Neuronal stem cell (in vitro differentiated cells): ENCODE results near the gene TIMM21.

Experiments
- DNase-seq: peaks from one replicate; pipeline ENCODE4 v3.0.0-alpha.2; 2013; ENCODE audit warnings: low spot score
- H2AFZ ChIP-seq: one replicate; pipeline ENCODE4 v1.6.1; 2013; ENCODE audit warnings: mild to moderate bottlenecking, low read length, inconsistent platforms
- H2AK5ac ChIP-seq: 2 replicates; pipeline ENCODE4 v1.6.1; 2013; ENCODE audit warnings: low read depth, mild to moderate bottlenecking, inconsistent platforms, low read length, moderate library complexity, mixed read lengths
- H2BK120ac ChIP-seq: 2 replicates; pipeline ENCODE4 v1.6.1; 2013; ENCODE audit warnings: low read depth, mild to moderate bottlenecking, inconsistent platforms, low read length, moderate library complexity, mixed read lengths
- H2BK12ac ChIP-seq: one replicate; pipeline ENCODE4 v1.6.1; 2013; ENCODE audit warnings: low read length, inconsistent platforms
- H2BK15ac ChIP-seq: 2 replicates; pipeline ENCODE4 v1.6.1; 2013; ENCODE audit warnings: mild to moderate bottlenecking, low read length, inconsistent platforms, mixed read lengths
- H2BK5ac ChIP-seq: one replicate; pipeline ENCODE4 v1.6.1; 2013; ENCODE audit warnings: inconsistent platforms, mild to moderate bottlenecking, low read length, moderate library complexity
- H3K14ac ChIP-seq: one replicate; pipeline ENCODE4 v1.6.1; 2013; ENCODE audit warnings: low read length, inconsistent platforms
- H3K18ac ChIP-seq: 2 replicates; pipeline ENCODE4 v1.6.1; 2013; ENCODE audit warnings: low read length, inconsistent platforms
- H3K23ac ChIP-seq: 2 replicates; pipeline ENCODE4 v1.6.1; 2013; ENCODE audit warnings: low read depth, mild to moderate bottlenecking, mixed read lengths, low read length, inconsistent platforms; ENCODE audit not compliant: poor library complexity
- H3K27ac ChIP-seq: replicated peaks from 3 replicates; pipeline ENCODE4 v1.5.1; 2013; ENCODE audit warnings: low read length, inconsistent platforms
- H3K27me3 ChIP-seq, 3 experiments: 2 replicates each; pipeline ENCODE4 v1.6.1; 2013; ENCODE audit warnings: low read length in 3 of 3, mild to moderate bottlenecking in 2 of 3, inconsistent platforms in 1 of 3, low read depth in 1 of 3, mixed read lengths in 1 of 3, moderate library complexity in 1 of 3; ENCODE audit not compliant: control insufficient read depth in 3 of 3, insufficient read depth in 3 of 3
- H3K36me3 ChIP-seq, 2 donors: replicated peaks in 1 of 2; 2 replicates each; pipeline ENCODE4 v1.6.1; 2013; ENCODE audit warnings: low read length in 2 of 2; ENCODE audit not compliant: control insufficient read depth in 2 of 2, insufficient read depth in 2 of 2
- H3K4ac ChIP-seq: 2 replicates; pipeline ENCODE4 v1.6.1; 2013; ENCODE audit warnings: inconsistent platforms, mild to moderate bottlenecking, low read length, moderate library complexity
- H3K4me1 ChIP-seq, 2 donors: 1 replicate in 1 of 2; 2 replicates in 1 of 2; pipeline ENCODE4 v1.6.1; 2013; ENCODE audit warnings: low read length in 2 of 2, low read depth in 1 of 2; ENCODE audit not compliant: control insufficient read depth in 2 of 2, insufficient read depth in 1 of 2
- H3K4me2 ChIP-seq: one replicate; pipeline ENCODE4 v1.6.1; 2013; ENCODE audit warnings: mild to moderate bottlenecking, low read length, inconsistent platforms; ENCODE audit not compliant: insufficient read depth, poor library complexity, severe bottlenecking
- H3K4me3 ChIP-seq, 2 donors: 2 replicates each; pipeline ENCODE4 v1.5.1; 2013; ENCODE audit warnings: low read length in 2 of 2, mild to moderate bottlenecking in 2 of 2, inconsistent platforms in 1 of 2, moderate library complexity in 1 of 2
- H3K79me1 ChIP-seq: one replicate; pipeline ENCODE4 v1.6.1; 2013; ENCODE audit warnings: low read depth, mild to moderate bottlenecking, inconsistent platforms, low read length, moderate library complexity
- H3K9ac ChIP-seq: one replicate; pipeline ENCODE4 v1.6.1; 2013; ENCODE audit warnings: mild to moderate bottlenecking, low read depth, low read length, inconsistent platforms; ENCODE audit not compliant: poor library complexity
- H3K9me3 ChIP-seq, 2 donors: replicated peaks in 1 of 2; 2 replicates each; pipeline versions ENCODE3 to v1.6.1; 2013; ENCODE audit warnings: low read length in 2 of 2, mild to moderate bottlenecking in 2 of 2, inconsistent platforms in 1 of 2, low read depth in 1 of 2, mixed read lengths in 1 of 2, moderate library complexity in 1 of 2; ENCODE audit not compliant: control insufficient read depth in 2 of 2, insufficient read depth in 1 of 2
- H4K8ac ChIP-seq: one replicate; pipeline ENCODE4 v1.6.1; 2013; ENCODE audit warnings: low read depth, mild to moderate bottlenecking, inconsistent platforms, low read length, moderate library complexity
- H4K91ac ChIP-seq: one replicate; pipeline ENCODE4 v1.6.1; 2013; ENCODE audit warnings: low read length, low read depth, mild to moderate bottlenecking, inconsistent platforms; ENCODE audit not compliant: poor library complexity
- WGBS, 2 donors: extraction: QIAGEN DNeasy Blood & Tissue Kit; methylation state at CpG; one replicate each; pipeline ENCODE4 v1.1.7; 2013; ENCODE audit warnings: missing lambda C conversion rate in 2 of 2, mixed read lengths in 1 of 2; ENCODE audit not compliant: insufficient read length in 2 of 2, insufficient replicate concordance in 1 of 2; ENCODE audit errors: extremely low coverage in 2 of 2; 5-methylcytosine and 5-hydroxymethylcytosine counted together

The TIMM21 gene

GRCh38 chr18:74191577-74191976 is 43.3 kb downstream of the TIMM21 start:
- Histone ChIP-seq H2AFZ (no peak overlapping the region), H2BK120ac (no peak overlapping the region), H3K36me3 (no peaks in the 10 kb centered on the region), H3K14ac (no peak overlapping the region), H2BK5ac (no peak overlapping the region), H3K18ac (no peak overlapping the region), H3K4ac (no peak overlapping the region), H3K27me3 (peaks cover 0 to 7% (median 0%) of the 10 kb centered on the region in 3 experiments), H2BK12ac (no peak overlapping the region), H4K8ac (no peak overlapping the region), H2AK5ac (no peak overlapping the region), H3K4me1 (peaks cover 0 to 2% of the 10 kb centered on the region in 2 donors), H3K27ac (no peak overlapping the region), H3K23ac (peak overlapping the region; percentile 75), H3K9ac (no peak overlapping the region), H2BK15ac (no peak overlapping the region), H3K9me3 (no peaks in the 10 kb centered on the region), H4K91ac (no peak overlapping the region), H3K79me1 (no peaks in the 10 kb centered on the region), H3K4me3 (no peak overlapping the region), H3K4me2 (no peak overlapping the region)
- DNase-seq, result no peak
- no CpG with 5 or more reads among the region's 14 CpGs for WGBS, 2 donors

- Histone ChIP-seq H2AFZ (no peak overlapping the region), H2BK5ac (no peak overlapping the region), H3K4me1 (peaks cover 0 to 2% of the 10 kb centered on the region in 2 donors), H3K27me3 (peaks cover 0 to 9% (median 0%) of the 10 kb centered on the region in 3 experiments), H3K14ac (no peak overlapping the region), H3K9ac (no peak overlapping the region), H3K18ac (no peak overlapping the region), H3K4me3 (no peak overlapping the region), H4K8ac (no peak overlapping the region), H2BK12ac (no peak overlapping the region), H2AK5ac (peak overlapping the region; percentile 50), H3K27ac (no peak overlapping the region), H4K91ac (no peak overlapping the region), H3K23ac (no peak overlapping the region), H2BK15ac (no peak overlapping the region), H3K4me2 (no peak overlapping the region), H3K79me1 (no peaks in the 10 kb centered on the region), H2BK120ac (no peak overlapping the region), H3K4ac (no peak overlapping the region), H3K36me3 (no peaks in the 10 kb centered on the region), H3K9me3 (no peaks in the 10 kb centered on the region)
- no peak for DNase-seq
- WGBS, 2 donors, result no CpG with 5 or more reads among the region's 3 CpGs
Measured at GRCh38 chr18:74194691-74195090, 46.4 kb downstream of the TIMM21 start.

- Histone ChIP-seq H3K36me3 (no peaks in the 10 kb centered on the region), H2BK15ac (no peak overlapping the region), H2BK120ac (no peak overlapping the region), H3K27me3 (peaks cover 0 to 7% (median 0%) of the 10 kb centered on the region in 3 experiments), H3K4ac (no peak overlapping the region), H2AK5ac (no peak overlapping the region), H2BK5ac (no peak overlapping the region), H2BK12ac (no peak overlapping the region), H3K4me1 (peaks cover 0 to 2% of the 10 kb centered on the region in 2 donors), H2AFZ (peak overlapping the region; percentile 64), H4K8ac (no peak overlapping the region), H3K4me3 (no peak overlapping the region), H3K79me1 (no peaks in the 10 kb centered on the region), H3K23ac (no peak overlapping the region), H4K91ac (no peak overlapping the region), H3K27ac (no peak overlapping the region), H3K4me2 (peak overlapping the region; percentile 32), H3K18ac (no peak overlapping the region), H3K14ac (no peak overlapping the region), H3K9me3 (no peaks in the 10 kb centered on the region), H3K9ac (no peak overlapping the region)
- peak; percentile 46 for DNase-seq
- no CpG with 5 or more reads among the region's 9 CpGs for WGBS, 2 donors
Measured at GRCh38 chr18:74196220-74197119, 48.1 kb downstream of the TIMM21 start.

GRCh38 chr18:74197705-74198341 is 49.5 kb downstream of the TIMM21 start:
- Histone ChIP-seq H3K4me2 (no peak overlapping the region), H2BK12ac (peak overlapping the region; percentile 97)

More at GRCh38 chr18:74197705-74198341, 49.5 kb downstream of the TIMM21 start:
- Histone ChIP-seq H3K27ac (no peak overlapping the region), H4K8ac (peak overlapping the region; percentile 84), H3K4ac (no peak overlapping the region), H2BK15ac (peak overlapping the region; percentile 79), H2BK5ac (no peak overlapping the region), H2BK120ac (no peak overlapping the region), H3K4me1 (peaks cover 0 to 2% of the 10 kb centered on the region in 2 donors), H2AFZ (no peak overlapping the region), H3K36me3 (no peaks in the 10 kb centered on the region), H4K91ac (peak overlapping the region; percentile 68), H2AK5ac (peak overlapping the region; percentile 61), H3K4me3 (no peak overlapping the region), H3K14ac (peak overlapping the region; percentile 21), H3K27me3 (peaks cover 0 to 7% (median 0%) of the 10 kb centered on the region in 3 experiments), H3K79me1 (no peaks in the 10 kb centered on the region), H3K9me3 (no peaks in the 10 kb centered on the region), H3K18ac (peak overlapping the region; percentile 81), H3K9ac (no peak overlapping the region), H3K23ac (peak overlapping the region; percentile 77)
- no CpG with 5 or more reads among the region's 11 CpGs for WGBS, 2 donors
- DNase-seq, result no peak
